HepG2 (cell line): Measurements from ENCODE around the gene ABI3BP. TPM values are rescaled to one million over a fixed set of nuclear protein-coding genes. Genes with fewer than 3 reads are reported as not detected.

Source experiments
- ATAC-seq: fragments of 200-7000 bp; cut with Tn5 transposase; 3 replicates; pipeline ENCODE4 v1.9.1; 2020; ENCODE audit warnings: mild to moderate bottlenecking, moderate library complexity
- BruUV-seq: library from RNA; stranded (reverse); fragments of 400-500 nt; replicated peaks from 2 replicates; lab custom pipeline; 2021; lab: Mats Ljungman, UMichigan
- CTCF ChIA-PET: fragments of 300-600 bp; formaldehyde crosslinking; extraction: SDS; loops from one replicate; lab custom pipeline; 2021; ENCODE audit warnings: low total read pairs, inconsistent platforms, low intra/inter-chr PET ratio; lab: Yijun Ruan, JAX
- POLR2A ChIA-PET: fragments of 350-600 bp; sonication (Branson Sonifier 250); formaldehyde crosslinking; loops from one replicate; lab custom pipeline; 2020; ENCODE audit warnings: antibody characterized with exemption, inconsistent platforms; lab: Yijun Ruan, JAX
- DNase-seq: peaks from one replicate; pipeline ENCODE4 v3.0.0-alpha.2; 2015; ENCODE audit warnings: low spot score
- FAIRE-seq: peaks from 3 replicates; lab custom pipeline; 2011; peaks lifted over from hg19 to GRCh38; lab: Jason Lieb, UNC
- H2AFZ ChIP-seq: one replicate; pipeline ENCODE4 v1.6.1; 2011; ENCODE audit warnings: low read length, inconsistent platforms
- H3K27ac ChIP-seq: fragments of 300-600 bp; 3 replicates; pipeline ENCODE4 v1.8.0; 2011; ENCODE audit warnings: mixed run types, mild to moderate bottlenecking, mixed read lengths, low read length, inconsistent platforms; ENCODE audit not compliant: insufficient read depth; ENCODE audit errors: extremely low read length
- H3K27me3 ChIP-seq, 2 experiments: fragments of 200-600 bp in 1 of 2; 2 replicates in 1 of 2; 3 replicates in 1 of 2; pipeline versions ENCODE4 v1.6.0 to v1.8.0; 2011; ENCODE audit warnings: low read length in 2 of 2, mild to moderate bottlenecking in 2 of 2, moderate library complexity in 2 of 2, inconsistent platforms in 1 of 2; ENCODE audit not compliant: insufficient read depth in 2 of 2, control insufficient read depth in 1 of 2
- H3K36me3 ChIP-seq, 2 experiments: fragments of 200-600 bp in 1 of 2; replicated peaks in 1 of 2; 2 replicates in 1 of 2; 3 replicates in 1 of 2; pipeline versions ENCODE4 v1.5.1 to v1.8.0; 2011; ENCODE audit warnings: low read length in 2 of 2, inconsistent platforms in 1 of 2; ENCODE audit not compliant: insufficient read depth in 2 of 2, control insufficient read depth in 1 of 2
- H3K4me1 ChIP-seq: 2 replicates; pipeline ENCODE4 v1.5.1; 2012; ENCODE audit warnings: low read length, inconsistent platforms; ENCODE audit not compliant: insufficient read depth
- H3K4me2 ChIP-seq: 2 replicates; pipeline ENCODE4 v1.6.0; 2011; ENCODE audit warnings: low read depth, low read length, inconsistent platforms
- H3K4me3 ChIP-seq, 3 experiments: fragments of 200-600 bp in 1 of 3; sonication (generic), shearing (Covaris generic) in 1 of 3; replicated peaks in 1 of 3; 2 replicates each; pipeline ENCODE4 v1.5.1; 2011 to 2016; ENCODE audit warnings: low read length in 3 of 3, inconsistent platforms in 2 of 3, low read depth in 2 of 3, mild to moderate bottlenecking in 2 of 3, control low read depth in 1 of 3, mixed read lengths in 1 of 3; ENCODE audit not compliant: insufficient read depth in 1 of 3
- H3K79me2 ChIP-seq: one replicate; pipeline ENCODE4 v1.6.1; 2011; ENCODE audit warnings: low read length, inconsistent platforms; ENCODE audit not compliant: insufficient read depth
- H3K9ac ChIP-seq: 2 replicates; pipeline ENCODE4 v1.6.0; 2011; ENCODE audit warnings: mild to moderate bottlenecking, low read depth, low read length, inconsistent platforms; ENCODE audit not compliant: insufficient read depth
- H3K9me3 ChIP-seq: 2 replicates; pipeline ENCODE4 v1.5.1; 2012; ENCODE audit warnings: mild to moderate bottlenecking, low read length
- H4K20me1 ChIP-seq: 2 replicates; pipeline ENCODE4 v1.6.0; 2011; ENCODE audit warnings: inconsistent platforms, mild to moderate bottlenecking, low read length, moderate library complexity; ENCODE audit not compliant: insufficient read depth
- AGO1 ChIP-seq: fragments of 200-400 bp; formaldehyde crosslinking; IDR thresholded peaks from 2 replicates; pipeline ENCODE4 v1.6.1; 2017; ENCODE audit warnings: mild to moderate bottlenecking, low read depth, low read length, moderate library complexity; ENCODE audit not compliant: poor library complexity, severe bottlenecking
- JUND ChIP-seq: sonication (generic); formaldehyde crosslinking; IDR thresholded peaks from 2 replicates; pipeline ENCODE4 v1.8.0; 2022; ENCODE audit warnings: mild to moderate bottlenecking, missing genetic modification reagents
- NBN ChIP-seq: fragments of 450-650 bp; conservative IDR thresholded peaks from 2 replicates; pipeline ENCODE4 v1.6.1; 2017
- PCBP1 ChIP-seq: fragments of 200-400 bp; formaldehyde crosslinking; IDR thresholded peaks from 2 replicates; pipeline ENCODE4 v1.6.1; 2017; ENCODE audit warnings: mild to moderate bottlenecking, low read depth, low read length, borderline replicate concordance
- POLR2AphosphoS5 ChIP-seq: IDR thresholded peaks from 2 replicates; pipeline ENCODE4 v1.6.1; 2012; ENCODE audit warnings: low read depth, low read length
- PTBP1 ChIP-seq: fragments of 200-400 bp; formaldehyde crosslinking; IDR thresholded peaks from 2 replicates; pipeline ENCODE4 v1.6.1; 2018; ENCODE audit warnings: low read length, low read depth; ENCODE audit not compliant: poor library complexity, severe bottlenecking
- RARA ChIP-seq: IDR thresholded peaks from 2 replicates; pipeline ENCODE4 v1.6.1; 2016; ENCODE audit warnings: missing genetic modification reagents, missing compliant biosample characterization
- SETDB1 ChIP-seq: sonication (generic); formaldehyde crosslinking; IDR thresholded peaks from 2 replicates; pipeline ENCODE4 v1.5.1; 2020; ENCODE audit warnings: missing genetic modification reagents, mild to moderate bottlenecking, borderline replicate concordance
- TEAD2 ChIP-seq: sonication (generic); formaldehyde crosslinking; IDR thresholded peaks from 2 replicates; pipeline ENCODE4 v1.9.0; 2021; ENCODE audit warnings: missing genetic modification reagents
- ZNF577 ChIP-seq: sonication (generic); formaldehyde crosslinking; IDR thresholded peaks from 2 replicates; pipeline ENCODE4 v1.4.0; 2020; ENCODE audit warnings: mild to moderate bottlenecking, low read depth, missing genetic modification reagents, borderline replicate concordance
- ZNF720 ChIP-seq: sonication (generic); formaldehyde crosslinking; IDR thresholded peaks from 2 replicates; pipeline ENCODE4 v1.4.0; 2020; ENCODE audit warnings: missing genetic modification reagents
- ZZZ3 ChIP-seq: sonication (generic); formaldehyde crosslinking; IDR thresholded peaks from 2 replicates; pipeline ENCODE4 v1.4.0; 2020; ENCODE audit warnings: missing genetic modification reagents, mild to moderate bottlenecking, borderline replicate concordance
- WGBS: methylation state at CpG from one replicate; pipeline ENCODE4 v1.1.6; 2017; ENCODE audit warnings: low lambda C conversion rate; 5-methylcytosine and 5-hydroxymethylcytosine counted together
- in situ Hi-C: cut with HindIII; loops from 2 replicates; pipeline ENCODE4 v1.10.0; 2017; ENCODE audit warnings: low pct_unique_long_range_greater_than_20kb; ENCODE audit not compliant: extremely low pct_ligation_motif_present
- intact Hi-C: fragments of 100-400 bp; cut with micrococcal nuclease; formaldehyde crosslinking; loops from one replicate; pipeline ENCODE4 v1.10.0; 2022; ENCODE audit not compliant: unreplicated experiment
- polyA plus RNA-seq, 8 experiments: library from polyadenylated mRNA; depleted of rRNA in 3 of 8; stranded (reverse) in 7 of 8; unstranded in 1 of 8; fragments of >200 nt; fragmentation: Illumina TruSeq in 4 of 8; extraction: Trizol in 4 of 8; gene quantifications; 2 replicates each; pipeline versions ENCODE4 v1.2.1 to v1.2.3, GENCODE V29; 2011 to 2016; ENCODE audit warnings: low read depth in 4 of 8, missing spikeins in 1 of 8, mixed read lengths in 1 of 8; ENCODE audit not compliant: insufficient read depth in 1 of 8
- total RNA-seq, 5 experiments: library from RNA; depleted of rRNA; stranded (reverse); fragments of >200 nt; fragmentation: Illumina TruSeq; extraction: Trizol; gene quantifications; 2 replicates each; pipeline ENCODE4 v1.2.3, GENCODE V29; 2016; ENCODE audit warnings: low read depth in 1 of 5
- TF ChIP-seq, protein P1 (sequence below): sonication (generic); formaldehyde crosslinking; IDR thresholded peaks from 2 replicates; pipeline ENCODE4 v1.8.0; 2022; ENCODE audit warnings: missing genetic modification reagents, mild to moderate bottlenecking, borderline replicate concordance
- TF ChIP-seq, protein P2 (sequence below): sonication (generic); formaldehyde crosslinking; IDR thresholded peaks from 2 replicates; pipeline ENCODE4 v1.5.1; 2020; ENCODE audit warnings: missing genetic modification reagents, mild to moderate bottlenecking, borderline replicate concordance
- TF ChIP-seq, protein P3 (sequence below), 2 experiments: sonication (generic) in 1 of 2; formaldehyde crosslinking in 1 of 2; IDR thresholded peaks; 2 replicates each; pipeline versions ENCODE4 v1.5.1 to v1.6.1; 2011 to 2020; ENCODE audit warnings: borderline replicate concordance in 1 of 2, low read depth in 1 of 2, low read length in 1 of 2, mild to moderate bottlenecking in 1 of 2, missing genetic modification reagents in 1 of 2, moderate library complexity in 1 of 2
- TF ChIP-seq, protein P4 (sequence below): sonication (generic); formaldehyde crosslinking; conservative IDR thresholded peaks from 2 replicates; pipeline ENCODE4 v1.4.0; 2020; ENCODE audit warnings: missing genetic modification reagents

ABI3BP gene
- total and polyA plus RNA-seq, 2 of the 13 experiments (the other 11 are each of a cell fraction or from before 2014, with no cell fraction given) = not detected

DNA sequence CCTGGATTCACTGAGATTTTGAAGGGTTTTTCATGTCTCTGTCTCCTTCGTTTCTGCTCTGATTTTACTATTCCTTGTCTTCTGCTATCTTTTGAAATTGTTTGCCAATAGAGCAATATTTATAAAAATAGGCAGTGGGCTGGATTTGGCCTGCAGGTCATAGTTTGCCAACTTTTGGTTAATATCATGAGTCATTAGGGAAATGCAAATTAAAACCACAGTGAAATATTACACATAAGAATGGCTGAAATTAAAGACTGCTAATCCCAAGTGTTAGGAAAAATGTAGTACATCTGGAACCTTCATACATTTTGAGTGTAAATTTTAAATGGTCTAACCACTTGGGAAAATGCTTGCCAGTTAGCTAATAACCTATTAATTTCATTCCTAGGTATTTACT, 56.3 kb downstream of the ABI3BP start (continued):
- no peak for TF ChIP-seq RARA (CRISPR knock-in tag)
- TF ChIP-seq TEAD2 (CRISPR knock-in tag) = no peak
- TF ChIP-seq SETDB1 (CRISPR knock-in tag) = no peak
- TF ChIP-seq ZNF720 = no peak
- no peak for TF ChIP-seq JUND (CRISPR knock-in tag)
- TF ChIP-seq, protein P1, sequence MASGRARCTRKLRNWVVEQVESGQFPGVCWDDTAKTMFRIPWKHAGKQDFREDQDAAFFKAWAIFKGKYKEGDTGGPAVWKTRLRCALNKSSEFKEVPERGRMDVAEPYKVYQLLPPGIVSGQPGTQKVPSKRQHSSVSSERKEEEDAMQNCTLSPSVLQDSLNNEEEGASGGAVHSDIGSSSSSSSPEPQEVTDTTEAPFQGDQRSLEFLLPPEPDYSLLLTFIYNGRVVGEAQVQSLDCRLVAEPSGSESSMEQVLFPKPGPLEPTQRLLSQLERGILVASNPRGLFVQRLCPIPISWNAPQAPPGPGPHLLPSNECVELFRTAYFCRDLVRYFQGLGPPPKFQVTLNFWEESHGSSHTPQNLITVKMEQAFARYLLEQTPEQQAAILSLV (CRISPR knock-in tag) = no peak

DNA sequence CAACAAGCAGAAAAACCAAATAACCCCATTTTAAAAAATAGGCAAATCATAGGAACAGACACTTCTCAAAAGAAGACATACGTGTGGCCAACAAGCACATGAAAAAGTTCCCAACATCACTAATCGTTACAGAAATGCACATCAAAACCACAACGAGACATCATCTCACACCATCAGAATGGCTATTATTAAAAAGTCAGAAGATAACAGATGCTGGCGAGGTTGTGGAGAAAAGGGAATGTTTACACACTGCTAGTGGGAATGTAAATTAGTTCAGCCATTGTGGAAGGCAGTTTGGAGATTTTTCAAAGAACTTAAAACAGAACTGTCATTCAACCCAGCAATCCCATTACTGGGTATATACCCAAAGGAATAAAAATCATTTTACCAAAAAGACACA, 60.7 kb downstream of the ABI3BP start:
- no peak for FAIRE-seq
- POLR2A ChIA-PET = no interaction called here
- no peaks in the 10 kb centered on the region for H3K27me3 ChIP-seq
- TF ChIP-seq AGO1 = no peak
- TF ChIP-seq, protein P2, sequence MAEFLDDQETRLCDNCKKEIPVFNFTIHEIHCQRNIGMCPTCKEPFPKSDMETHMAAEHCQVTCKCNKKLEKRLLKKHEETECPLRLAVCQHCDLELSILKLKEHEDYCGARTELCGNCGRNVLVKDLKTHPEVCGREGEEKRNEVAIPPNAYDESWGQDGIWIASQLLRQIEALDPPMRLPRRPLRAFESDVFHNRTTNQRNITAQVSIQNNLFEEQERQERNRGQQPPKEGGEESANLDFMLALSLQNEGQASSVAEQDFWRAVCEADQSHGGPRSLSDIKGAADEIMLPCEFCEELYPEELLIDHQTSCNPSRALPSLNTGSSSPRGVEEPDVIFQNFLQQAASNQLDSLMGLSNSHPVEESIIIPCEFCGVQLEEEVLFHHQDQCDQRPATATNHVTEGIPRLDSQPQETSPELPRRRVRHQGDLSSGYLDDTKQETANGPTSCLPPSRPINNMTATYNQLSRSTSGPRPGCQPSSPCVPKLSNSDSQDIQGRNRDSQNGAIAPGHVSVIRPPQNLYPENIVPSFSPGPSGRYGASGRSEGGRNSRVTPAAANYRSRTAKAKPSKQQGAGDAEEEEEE (CRISPR knock-in tag) = no peak
- TF ChIP-seq ZZZ3 (CRISPR knock-in tag) = no peak
- TF ChIP-seq POLR2AphosphoS5 = no peak
- no peak for TF ChIP-seq PCBP1
- TF ChIP-seq, protein P3, sequence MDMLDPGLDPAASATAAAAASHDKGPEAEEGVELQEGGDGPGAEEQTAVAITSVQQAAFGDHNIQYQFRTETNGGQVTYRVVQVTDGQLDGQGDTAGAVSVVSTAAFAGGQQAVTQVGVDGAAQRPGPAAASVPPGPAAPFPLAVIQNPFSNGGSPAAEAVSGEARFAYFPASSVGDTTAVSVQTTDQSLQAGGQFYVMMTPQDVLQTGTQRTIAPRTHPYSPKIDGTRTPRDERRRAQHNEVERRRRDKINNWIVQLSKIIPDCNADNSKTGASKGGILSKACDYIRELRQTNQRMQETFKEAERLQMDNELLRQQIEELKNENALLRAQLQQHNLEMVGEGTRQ (IDR thresholded peaks at IDR 0.05; ENCODE audit: low read depth, low read length) = no peak
- TF ChIP-seq, protein P3 (CRISPR knock-in tag; IDR thresholded peaks at IDR 0.05; ENCODE audit: borderline replicate concordance) = no peak
- TF ChIP-seq ZNF577 (CRISPR knock-in tag) = no peak
- no peak for TF ChIP-seq PTBP1
- TF ChIP-seq, protein P4, sequence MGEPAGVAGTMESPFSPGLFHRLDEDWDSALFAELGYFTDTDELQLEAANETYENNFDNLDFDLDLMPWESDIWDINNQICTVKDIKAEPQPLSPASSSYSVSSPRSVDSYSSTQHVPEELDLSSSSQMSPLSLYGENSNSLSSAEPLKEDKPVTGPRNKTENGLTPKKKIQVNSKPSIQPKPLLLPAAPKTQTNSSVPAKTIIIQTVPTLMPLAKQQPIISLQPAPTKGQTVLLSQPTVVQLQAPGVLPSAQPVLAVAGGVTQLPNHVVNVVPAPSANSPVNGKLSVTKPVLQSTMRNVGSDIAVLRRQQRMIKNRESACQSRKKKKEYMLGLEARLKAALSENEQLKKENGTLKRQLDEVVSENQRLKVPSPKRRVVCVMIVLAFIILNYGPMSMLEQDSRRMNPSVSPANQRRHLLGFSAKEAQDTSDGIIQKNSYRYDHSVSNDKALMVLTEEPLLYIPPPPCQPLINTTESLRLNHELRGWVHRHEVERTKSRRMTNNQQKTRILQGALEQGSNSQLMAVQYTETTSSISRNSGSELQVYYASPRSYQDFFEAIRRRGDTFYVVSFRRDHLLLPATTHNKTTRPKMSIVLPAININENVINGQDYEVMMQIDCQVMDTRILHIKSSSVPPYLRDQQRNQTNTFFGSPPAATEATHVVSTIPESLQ (CRISPR knock-in tag) = no peak
- TF ChIP-seq NBN = no peak
- TF ChIP-seq, all 625 proteins: peak for 0
- no peaks in the 10 kb centered on the region for H3K79me2 ChIP-seq
- H3K9me3 ChIP-seq = no peaks in the 10 kb centered on the region
- H4K20me1 ChIP-seq = no peaks in the 10 kb centered on the region
- no peak overlapping the region for H3K27ac ChIP-seq
- no TSS peak for BruUV-seq
- H3K4me3 ChIP-seq = no peak overlapping the region
- H3K4me2 ChIP-seq = no peak overlapping the region
- CTCF ChIA-PET = no interaction called here
- H3K36me3 ChIP-seq = no peaks in the 10 kb centered on the region
- H3K9ac ChIP-seq = no peak overlapping the region
- H3K4me1 ChIP-seq = no peaks in the 10 kb centered on the region
- H2AFZ ChIP-seq = no peak overlapping the region
- DNase-seq (no peak), ATAC-seq (no peak)
- intact Hi-C loops = no loop called here
- in situ Hi-C loops = no loop called here
- 2% methylated on average over 4 of the region's 4 CpGs for WGBS
